GM23338 (cell line): ENCODE data around the gene ABHD6.

Source experiments
- EZH2 ChIP-seq: fragments of 200-600 bp; sonication (generic); IDR thresholded peaks from one replicate; pipeline ENCODE4 v1.8.0; 2017; ENCODE audit warnings: antibody characterized with exemption, mild to moderate bottlenecking, low read depth; ENCODE audit not compliant: unreplicated experiment
- EZH2phosphoT487 ChIP-seq: fragments of 200-600 bp; sonication (generic); IDR thresholded peaks from one replicate; pipeline ENCODE4 v1.8.1; 2018; ENCODE audit warnings: antibody characterized with exemption; ENCODE audit not compliant: unreplicated experiment
- JUNB ChIP-seq: IDR thresholded peaks from one replicate; pipeline ENCODE4 v1.6.1; 2016; ENCODE audit warnings: antibody characterized with exemption; ENCODE audit not compliant: unreplicated experiment
- POLR2AphosphoS5 ChIP-seq: IDR thresholded peaks from 2 replicates; pipeline ENCODE4 v1.6.1; 2016; ENCODE audit warnings: antibody characterized with exemption, low read depth
- TF ChIP-seq, protein P1 (sequence below), 2 experiments: fragments of 200-600 bp in 1 of 2; sonication (generic) in 1 of 2; conservative IDR thresholded peaks; 2 replicates each; pipeline versions ENCODE4 v1.5.1 to v1.6.1; 2016 to 2017; ENCODE audit warnings: antibody characterized with exemption in 2 of 2, low read depth in 2 of 2, mild to moderate bottlenecking in 2 of 2, moderate library complexity in 1 of 2
- TF ChIP-seq, protein P2 (sequence below): IDR thresholded peaks from one replicate; pipeline ENCODE4 v1.6.1; 2018; ENCODE audit warnings: antibody characterized with exemption; ENCODE audit not compliant: unreplicated experiment

DNA sequence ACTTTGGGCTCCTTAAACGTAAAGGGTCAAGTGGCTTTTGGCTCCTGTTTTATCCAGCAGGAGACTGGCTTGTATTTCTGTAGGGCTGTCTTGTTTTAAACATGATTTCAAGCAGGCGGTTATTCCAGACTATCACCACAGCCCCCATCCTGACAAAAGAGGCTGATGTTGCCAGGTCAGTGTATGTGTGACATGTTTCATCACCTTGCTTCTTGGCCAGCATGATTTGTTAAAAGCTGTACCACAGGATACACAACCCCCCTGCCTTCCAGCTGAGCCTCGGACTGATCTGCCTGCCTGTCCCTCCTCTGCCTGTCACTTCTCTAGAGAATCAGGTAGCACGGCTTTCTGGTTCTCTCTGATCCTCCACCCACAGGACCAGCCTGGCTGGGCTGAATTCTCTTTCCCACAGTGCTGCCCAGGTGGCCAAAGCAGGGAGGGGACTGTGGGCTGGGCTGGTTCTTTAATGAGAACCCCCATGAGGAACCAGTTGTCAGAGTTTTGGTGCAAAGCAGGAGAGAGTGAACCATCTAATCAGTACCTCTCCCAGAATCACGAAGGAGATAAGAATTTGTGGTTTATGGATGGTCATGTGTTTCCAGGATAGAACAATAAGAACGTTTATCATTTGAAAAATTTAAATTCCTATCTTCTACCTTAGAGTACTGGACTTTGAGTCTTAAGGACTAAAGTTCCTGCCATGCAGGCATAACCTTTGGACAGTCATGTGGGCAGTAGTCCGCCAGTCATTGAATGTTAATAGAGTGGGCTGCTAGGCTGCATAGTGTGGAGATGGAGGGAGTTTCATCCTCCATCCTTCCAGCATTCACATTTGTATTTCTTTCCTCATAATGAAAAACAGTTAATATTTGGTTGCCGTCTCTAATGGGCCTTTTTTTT is 8.8 kb downstream of the ABHD6 start:
- TF ChIP-seq, protein P1, sequence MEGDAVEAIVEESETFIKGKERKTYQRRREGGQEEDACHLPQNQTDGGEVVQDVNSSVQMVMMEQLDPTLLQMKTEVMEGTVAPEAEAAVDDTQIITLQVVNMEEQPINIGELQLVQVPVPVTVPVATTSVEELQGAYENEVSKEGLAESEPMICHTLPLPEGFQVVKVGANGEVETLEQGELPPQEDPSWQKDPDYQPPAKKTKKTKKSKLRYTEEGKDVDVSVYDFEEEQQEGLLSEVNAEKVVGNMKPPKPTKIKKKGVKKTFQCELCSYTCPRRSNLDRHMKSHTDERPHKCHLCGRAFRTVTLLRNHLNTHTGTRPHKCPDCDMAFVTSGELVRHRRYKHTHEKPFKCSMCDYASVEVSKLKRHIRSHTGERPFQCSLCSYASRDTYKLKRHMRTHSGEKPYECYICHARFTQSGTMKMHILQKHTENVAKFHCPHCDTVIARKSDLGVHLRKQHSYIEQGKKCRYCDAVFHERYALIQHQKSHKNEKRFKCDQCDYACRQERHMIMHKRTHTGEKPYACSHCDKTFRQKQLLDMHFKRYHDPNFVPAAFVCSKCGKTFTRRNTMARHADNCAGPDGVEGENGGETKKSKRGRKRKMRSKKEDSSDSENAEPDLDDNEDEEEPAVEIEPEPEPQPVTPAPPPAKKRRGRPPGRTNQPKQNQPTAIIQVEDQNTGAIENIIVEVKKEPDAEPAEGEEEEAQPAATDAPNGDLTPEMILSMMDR (conservative IDR thresholded peaks at IDR 0.05; ENCODE audit: low read depth in 2 of 2), result no peak
- TF ChIP-seq EZH2 (no peak), EZH2phosphoT487 (no peak), JUNB (no peak), POLR2AphosphoS5 (no peak)
- TF ChIP-seq, protein P2, sequence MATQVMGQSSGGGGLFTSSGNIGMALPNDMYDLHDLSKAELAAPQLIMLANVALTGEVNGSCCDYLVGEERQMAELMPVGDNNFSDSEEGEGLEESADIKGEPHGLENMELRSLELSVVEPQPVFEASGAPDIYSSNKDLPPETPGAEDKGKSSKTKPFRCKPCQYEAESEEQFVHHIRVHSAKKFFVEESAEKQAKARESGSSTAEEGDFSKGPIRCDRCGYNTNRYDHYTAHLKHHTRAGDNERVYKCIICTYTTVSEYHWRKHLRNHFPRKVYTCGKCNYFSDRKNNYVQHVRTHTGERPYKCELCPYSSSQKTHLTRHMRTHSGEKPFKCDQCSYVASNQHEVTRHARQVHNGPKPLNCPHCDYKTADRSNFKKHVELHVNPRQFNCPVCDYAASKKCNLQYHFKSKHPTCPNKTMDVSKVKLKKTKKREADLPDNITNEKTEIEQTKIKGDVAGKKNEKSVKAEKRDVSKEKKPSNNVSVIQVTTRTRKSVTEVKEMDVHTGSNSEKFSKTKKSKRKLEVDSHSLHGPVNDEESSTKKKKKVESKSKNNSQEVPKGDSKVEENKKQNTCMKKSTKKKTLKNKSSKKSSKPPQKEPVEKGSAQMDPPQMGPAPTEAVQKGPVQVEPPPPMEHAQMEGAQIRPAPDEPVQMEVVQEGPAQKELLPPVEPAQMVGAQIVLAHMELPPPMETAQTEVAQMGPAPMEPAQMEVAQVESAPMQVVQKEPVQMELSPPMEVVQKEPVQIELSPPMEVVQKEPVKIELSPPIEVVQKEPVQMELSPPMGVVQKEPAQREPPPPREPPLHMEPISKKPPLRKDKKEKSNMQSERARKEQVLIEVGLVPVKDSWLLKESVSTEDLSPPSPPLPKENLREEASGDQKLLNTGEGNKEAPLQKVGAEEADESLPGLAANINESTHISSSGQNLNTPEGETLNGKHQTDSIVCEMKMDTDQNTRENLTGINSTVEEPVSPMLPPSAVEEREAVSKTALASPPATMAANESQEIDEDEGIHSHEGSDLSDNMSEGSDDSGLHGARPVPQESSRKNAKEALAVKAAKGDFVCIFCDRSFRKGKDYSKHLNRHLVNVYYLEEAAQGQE, result no peak
